ENCODE data around the gene ACOT11.

Gene ACOT11

GRCh38 chr1:54594463-54594862 lies 46.4 kb downstream of the ACOT11 start:
- H2AFZ ChIP-seq (ENCODE audit: low read length), result no peak overlapping the region
- H3K4me2 ChIP-seq (ENCODE audit: low read depth, low read length), result no peak overlapping the region
- no peaks in the 10 kb centered on the region for H3F3A ChIP-seq (ENCODE audit: insufficient read depth, low read length)
- H4K20me1 ChIP-seq (ENCODE audit: insufficient read depth, low read length), result no peaks in the 10 kb centered on the region
- H3K4me1 ChIP-seq (ENCODE audit: low read length), result no peaks in the 10 kb centered on the region
- no peak overlapping the region for H3K27ac ChIP-seq (ENCODE audit: low read length)
- no peaks in the 10 kb centered on the region for H3K27me3 ChIP-seq (replicated peaks; ENCODE audit: insufficient read depth, low read length)
- no peak overlapping the region for H3K4me3 ChIP-seq (ENCODE audit: low read length)
- no peaks in the 10 kb centered on the region for H3K79me2 ChIP-seq (ENCODE audit: low read length)
- DNase-seq, result no peak
- no peak overlapping the region for H3K9ac ChIP-seq (ENCODE audit: low read length)
- no peaks in the 10 kb centered on the region for H3K36me3 ChIP-seq (replicated peaks; ENCODE audit: insufficient read depth, low read length)
- no peak for TF ChIP-seq EZH2phosphoT487 (IDR thresholded peaks at IDR 0.05; ENCODE audit: low read length)
- no peak for TF ChIP-seq EZH2 (optimal IDR thresholded peaks at IDR 0.05; ENCODE audit: low read depth, low read length)
- no peak for TF ChIP-seq CTCF (IDR thresholded peaks at IDR 0.05; ENCODE audit: low read length)
- no peaks in the 10 kb centered on the region for H3K9me3 ChIP-seq (replicated peaks; ENCODE audit: insufficient read depth, low read length)
- H3K9me2 ChIP-seq (replicated peaks; ENCODE audit: insufficient read depth, low read length), result no peaks in the 10 kb centered on the region

GRCh38 chr1:54595956-54596498 lies 48.0 kb downstream of the ACOT11 start:
- H3K79me2 ChIP-seq (ENCODE audit: low read length), result no peaks in the 10 kb centered on the region
- H3K4me2 ChIP-seq (ENCODE audit: low read depth, low read length), result no peak overlapping the region
- no peak overlapping the region for H2AFZ ChIP-seq (ENCODE audit: low read length)
- no peaks in the 10 kb centered on the region for H4K20me1 ChIP-seq (ENCODE audit: insufficient read depth, low read length)
- H3K4me1 ChIP-seq (ENCODE audit: low read length), result no peaks in the 10 kb centered on the region
- H3K27ac ChIP-seq (ENCODE audit: low read length), result no peak overlapping the region
- no peak overlapping the region for H3K9ac ChIP-seq (ENCODE audit: low read length)
- no peaks in the 10 kb centered on the region for H3K9me2 ChIP-seq (replicated peaks; ENCODE audit: insufficient read depth, low read length)
- no peaks in the 10 kb centered on the region for H3K27me3 ChIP-seq (replicated peaks; ENCODE audit: insufficient read depth, low read length)
- TF ChIP-seq CTCF (IDR thresholded peaks at IDR 0.05; ENCODE audit: low read length) (no peak), EZH2phosphoT487 (IDR thresholded peaks at IDR 0.05; ENCODE audit: low read length) (no peak), EZH2 (optimal IDR thresholded peaks at IDR 0.05; ENCODE audit: low read depth, low read length) (no peak)
- DNase-seq, result no peak
- no peak overlapping the region for H3K4me3 ChIP-seq (ENCODE audit: low read length)
- no peaks in the 10 kb centered on the region for H3K9me3 ChIP-seq (replicated peaks; ENCODE audit: insufficient read depth, low read length)
- no peaks in the 10 kb centered on the region for H3F3A ChIP-seq (ENCODE audit: insufficient read depth, low read length)
- no peaks in the 10 kb centered on the region for H3K36me3 ChIP-seq (replicated peaks; ENCODE audit: insufficient read depth, low read length)

GRCh38 chr1:54596756-54597155 lies 48.7 kb downstream of the ACOT11 start:
- Histone ChIP-seq H2AFZ (ENCODE audit: low read length) (no peak overlapping the region), H3K4me1 (ENCODE audit: low read length) (no peaks in the 10 kb centered on the region), H3K9me3 (replicated peaks; ENCODE audit: insufficient read depth, low read length) (no peaks in the 10 kb centered on the region), H3K36me3 (replicated peaks; ENCODE audit: insufficient read depth, low read length) (no peaks in the 10 kb centered on the region), H3F3A (ENCODE audit: insufficient read depth, low read length) (no peaks in the 10 kb centered on the region), H3K79me2 (ENCODE audit: low read length) (no peaks in the 10 kb centered on the region), H3K4me2 (ENCODE audit: low read depth, low read length) (no peak overlapping the region), H4K20me1 (ENCODE audit: insufficient read depth, low read length) (no peaks in the 10 kb centered on the region), H3K27me3 (replicated peaks; ENCODE audit: insufficient read depth, low read length) (no peaks in the 10 kb centered on the region), H3K4me3 (ENCODE audit: low read length) (no peak overlapping the region), H3K9ac (ENCODE audit: low read length) (no peak overlapping the region), H3K9me2 (replicated peaks; ENCODE audit: insufficient read depth, low read length) (no peaks in the 10 kb centered on the region), H3K27ac (ENCODE audit: low read length) (no peak overlapping the region)
- no peak for DNase-seq
- TF ChIP-seq EZH2phosphoT487 (IDR thresholded peaks at IDR 0.05; ENCODE audit: low read length) (no peak), CTCF (IDR thresholded peaks at IDR 0.05; ENCODE audit: low read length) (no peak), EZH2 (optimal IDR thresholded peaks at IDR 0.05; ENCODE audit: low read depth, low read length) (no peak)

All from MM.1S (cell line).